Epithelial cell of esophagus (primary cell): ENCODE measurements around the gene CDK2.

ENCODE experiments used
- DNase-seq: peaks from one replicate; pipeline ENCODE4 v3.0.0; 2010; ENCODE audit warnings: low read depth
- H3K4me3 ChIP-seq: 2 replicates; pipeline ENCODE4 v1.5.1; 2011; ENCODE audit warnings: mild to moderate bottlenecking, low read length, control low read depth
- TF ChIP-seq, protein P1 (sequence below): IDR thresholded peaks from 2 replicates; pipeline ENCODE4 v1.5.1; 2011; ENCODE audit warnings: low read depth, mild to moderate bottlenecking, low read length, control low read depth, inconsistent platforms; ENCODE audit not compliant: insufficient read depth; ENCODE audit errors: missing control alignments

Gene CDK2

GRCh38 chr12:55926738-55927587, 39.7 kb upstream of the CDK2 start:
- DNase-seq: peak; percentile 92
- peak overlapping the region; percentile 67 for H3K4me3 ChIP-seq
- TF ChIP-seq, protein P1, sequence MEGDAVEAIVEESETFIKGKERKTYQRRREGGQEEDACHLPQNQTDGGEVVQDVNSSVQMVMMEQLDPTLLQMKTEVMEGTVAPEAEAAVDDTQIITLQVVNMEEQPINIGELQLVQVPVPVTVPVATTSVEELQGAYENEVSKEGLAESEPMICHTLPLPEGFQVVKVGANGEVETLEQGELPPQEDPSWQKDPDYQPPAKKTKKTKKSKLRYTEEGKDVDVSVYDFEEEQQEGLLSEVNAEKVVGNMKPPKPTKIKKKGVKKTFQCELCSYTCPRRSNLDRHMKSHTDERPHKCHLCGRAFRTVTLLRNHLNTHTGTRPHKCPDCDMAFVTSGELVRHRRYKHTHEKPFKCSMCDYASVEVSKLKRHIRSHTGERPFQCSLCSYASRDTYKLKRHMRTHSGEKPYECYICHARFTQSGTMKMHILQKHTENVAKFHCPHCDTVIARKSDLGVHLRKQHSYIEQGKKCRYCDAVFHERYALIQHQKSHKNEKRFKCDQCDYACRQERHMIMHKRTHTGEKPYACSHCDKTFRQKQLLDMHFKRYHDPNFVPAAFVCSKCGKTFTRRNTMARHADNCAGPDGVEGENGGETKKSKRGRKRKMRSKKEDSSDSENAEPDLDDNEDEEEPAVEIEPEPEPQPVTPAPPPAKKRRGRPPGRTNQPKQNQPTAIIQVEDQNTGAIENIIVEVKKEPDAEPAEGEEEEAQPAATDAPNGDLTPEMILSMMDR: peak; percentile 66

- peak; percentile 90 for DNase-seq
- TF ChIP-seq, protein P1: no peak
- peak within 1 kb of the TSS; percentile 67 for H3K4me3 ChIP-seq
Measured at GRCh38 chr12:55927588-55928502, 38.8 kb upstream of the CDK2 start, which contains the start of gene PYM1. Gene PYM1, minus strand, starts transcription at chr12:55927894. Its CDS starts 133 bp downstream, at chr12:55927761.

DNA sequence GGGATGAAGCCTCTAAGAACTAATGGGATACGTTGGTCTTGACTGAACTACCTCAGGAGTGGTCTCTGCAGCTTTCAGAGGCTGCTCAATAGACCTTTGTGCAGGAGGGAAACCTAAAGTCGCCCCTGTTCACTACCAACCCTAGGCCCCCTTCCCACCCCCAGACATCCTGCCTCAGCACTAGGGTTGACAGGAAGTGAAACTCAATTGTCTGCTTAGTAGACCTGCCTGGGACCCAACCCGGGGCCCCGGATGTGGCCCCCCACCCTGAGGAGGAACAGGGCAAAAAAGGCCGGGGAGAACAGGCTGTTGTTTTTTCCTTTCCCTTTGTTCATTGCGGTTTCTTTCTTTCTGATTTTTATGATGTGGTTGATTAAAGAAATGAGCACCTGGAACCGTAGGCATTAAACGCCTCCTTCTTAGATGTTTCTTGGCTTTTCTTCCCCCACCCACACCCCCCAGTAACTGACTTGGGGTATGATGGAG, 37.3 kb upstream of the CDK2 start:
- no peak for DNase-seq
- TF ChIP-seq, protein P1: no peak
- H3K4me3 ChIP-seq: no peak overlapping the region

GRCh38 chr12:55930771-55931316, 35.8 kb upstream of the CDK2 start, which contains the start of gene DGKA:
Gene DGKA, plus strand, starts transcription at chr12:55931162. Its CDS starts 5,342 bp downstream, at chr12:55936504.
- H3K4me3 ChIP-seq: peak within 1 kb of the TSS; percentile 92
- TF ChIP-seq, protein P1: peak; percentile 72
- peak; percentile 92 for DNase-seq

- no peak for DNase-seq
- H3K4me3 ChIP-seq: peak overlapping the region; percentile 92
- TF ChIP-seq, protein P1: no peak
Measured at GRCh38 chr12:55931317-55931779, 35.3 kb upstream of the CDK2 start.

GRCh38 chr12:55931780-55932550, 34.7 kb upstream of the CDK2 start:
- H3K4me3 ChIP-seq: peak overlapping the region; percentile 92
- TF ChIP-seq, protein P1: no peak
- peak; percentile 67 for DNase-seq
